Peyer's patch (tissue), 4 donors: Measurements from ENCODE around the gene FANCM. TPM values are rescaled to one million over a fixed set of nuclear protein-coding genes. Genes with fewer than 3 reads are reported as not detected.

ENCODE experiments used
- DNase-seq, 3 donors: peaks; one replicate each; pipeline ENCODE4 v3.0.0-alpha.2; 2017 to 2019
- H3K27ac ChIP-seq, 4 donors: fragments of 200-600 bp; sonication (generic); one replicate each; pipeline ENCODE4 v1.5.1; 2016 to 2019
- H3K27me3 ChIP-seq, 2 donors: fragments of 200-600 bp; sonication (generic); one replicate each; pipeline ENCODE4 v1.5.1; 2019
- H3K36me3 ChIP-seq, 3 donors: fragments of 200-600 bp; sonication (generic); one replicate each; pipeline ENCODE4 v1.5.1; 2016 to 2019
- H3K4me1 ChIP-seq, 4 donors: fragments of 200-600 bp; sonication (generic); one replicate each; pipeline ENCODE4 v1.5.1; 2016 to 2019
- H3K4me3 ChIP-seq, 4 donors: fragments of 200-600 bp; sonication (generic); 1 replicate in 3 of 4; 2 replicates in 1 of 4; pipeline ENCODE4 v1.5.1; 2016 to 2019; ENCODE audit warnings: mild to moderate bottlenecking in 1 of 4
- H3K9me3 ChIP-seq, 4 donors: fragments of 200-600 bp; sonication (generic); one replicate each; pipeline ENCODE4 v1.5.1; 2016 to 2019; ENCODE audit warnings: mild to moderate bottlenecking in 1 of 4
- CTCF ChIP-seq, 6 experiments: fragments of 450-650 bp in 4 of 6; fragments of 200-600 bp in 2 of 6; sonication (generic) in 1 of 6; IDR thresholded peaks; one replicate each; pipeline ENCODE4 v1.5.1; 2017 to 2019; ENCODE audit warnings: antibody characterized with exemption in 6 of 6, mild to moderate bottlenecking in 3 of 6, moderate library complexity in 1 of 6
- POLR2A ChIP-seq, 2 donors: fragments of 450-650 bp; IDR thresholded peaks; one replicate each; pipeline ENCODE4 v1.5.1; 2017; ENCODE audit warnings: antibody characterized with exemption in 2 of 2, mild to moderate bottlenecking in 2 of 2, moderate library complexity in 2 of 2
- total RNA-seq, 4 donors: library from RNA; depleted of rRNA; stranded (reverse); fragments of >200 nt; gene quantifications; one replicate each; pipeline ENCODE4 v1.1.0, GENCODE V29; 2016

FANCM gene
- total RNA-seq, 4 donors from 2014 or later, result 7.3 to 18.2 (median 9.7) TPM

- H3K4me3 ChIP-seq, result no peak overlapping the region
- no peaks in the 10 kb centered on the region for H3K4me1 ChIP-seq
- no peaks in the 10 kb centered on the region for H3K36me3 ChIP-seq
- H3K27me3 ChIP-seq, result no peaks in the 10 kb centered on the region
- no peak for TF ChIP-seq POLR2A (IDR thresholded peaks at IDR 0.05)
- no peak for TF ChIP-seq CTCF (IDR thresholded peaks at IDR 0.05)
- H3K9me3 ChIP-seq, result no peaks in the 10 kb centered on the region
- no peak overlapping the region for H3K27ac ChIP-seq
- DNase-seq, result no peak
These were observed 9.5 kb downstream of the FANCM start for GRCh38 chr14:45145214-45145613.

GRCh38 chr14:45149602-45150001 lies 13.9 kb downstream of the FANCM start:
- H3K9me3 ChIP-seq, result no peaks in the 10 kb centered on the region
- H3K36me3 ChIP-seq, result no peaks in the 10 kb centered on the region
- no peak overlapping the region for H3K4me3 ChIP-seq
- H3K27ac ChIP-seq, result no peak overlapping the region
- no peak for DNase-seq
- TF ChIP-seq CTCF (IDR thresholded peaks at IDR 0.05), result no peak
- TF ChIP-seq POLR2A (IDR thresholded peaks at IDR 0.05), result no peak
- H3K4me1 ChIP-seq, result no peaks in the 10 kb centered on the region
- no peaks in the 10 kb centered on the region for H3K27me3 ChIP-seq

- no peaks in the 10 kb centered on the region for H3K9me3 ChIP-seq
- H3K4me3 ChIP-seq, result no peak overlapping the region
- DNase-seq, result no peak
- no peaks in the 10 kb centered on the region for H3K36me3 ChIP-seq
- H3K27ac ChIP-seq, result no peak overlapping the region
- H3K27me3 ChIP-seq, result no peaks in the 10 kb centered on the region
- H3K4me1 ChIP-seq, result no peaks in the 10 kb centered on the region
- TF ChIP-seq CTCF (IDR thresholded peaks at IDR 0.05) (no peak), POLR2A (IDR thresholded peaks at IDR 0.05) (no peak)
These were observed 14.7 kb downstream of the FANCM start for GRCh38 chr14:45150386-45150890.

- Histone ChIP-seq H3K4me1 (no peaks in the 10 kb centered on the region), H3K4me3 (no peak overlapping the region), H3K27me3 (no peaks in the 10 kb centered on the region), H3K9me3 (no peaks in the 10 kb centered on the region), H3K27ac (no peak overlapping the region), H3K36me3 (no peaks in the 10 kb centered on the region)
- TF ChIP-seq POLR2A (IDR thresholded peaks at IDR 0.05) (no peak), CTCF (IDR thresholded peaks at IDR 0.05) (no peak)
- no peak for DNase-seq
These were observed 20.3 kb downstream of the FANCM start for GRCh38 chr14:45156067-45156466.

GRCh38 chr14:45169906-45170305 lies 34.2 kb downstream of the FANCM start:
- Histone ChIP-seq H3K4me1 (no peaks in the 10 kb centered on the region), H3K36me3 (peaks cover 0 to 6% (median 0%) of the 10 kb centered on the region in 3 donors), H3K4me3 (no peak overlapping the region), H3K9me3 (no peaks in the 10 kb centered on the region), H3K27me3 (no peaks in the 10 kb centered on the region), H3K27ac (no peak overlapping the region)
- DNase-seq, result no peak
- TF ChIP-seq CTCF (IDR thresholded peaks at IDR 0.05), result no peak
- no peak for TF ChIP-seq POLR2A (IDR thresholded peaks at IDR 0.05)

GRCh38 chr14:45177076-45177475 lies 41.3 kb downstream of the FANCM start:
- no peaks in the 10 kb centered on the region for H3K9me3 ChIP-seq
- H3K27me3 ChIP-seq, result no peaks in the 10 kb centered on the region
- DNase-seq, result no peak
- no peaks in the 10 kb centered on the region for H3K36me3 ChIP-seq
- H3K27ac ChIP-seq, result no peak overlapping the region
- TF ChIP-seq POLR2A (IDR thresholded peaks at IDR 0.05) (no peak), CTCF (IDR thresholded peaks at IDR 0.05) (no peak)
- H3K4me1 ChIP-seq, result no peaks in the 10 kb centered on the region
- H3K4me3 ChIP-seq, result no peak overlapping the region
